Measurements from ENCODE around the gene CXCR6. TPM values are rescaled to one million over a fixed set of nuclear protein-coding genes. Genes with fewer than 3 reads are reported as not detected.
A peak's percentile ranks its signal among the peaks of the same experiment; 100 is the strongest.
"Not testable (repeated sequence)": the region's sequence is repeated elsewhere in the genome, so short reads cannot be mapped to it uniquely, and the experiment has no call there.

The CXCR6 gene
- total RNA-seq, 1 donor from 2014 or later = not detected

- no peak for TF ChIP-seq CTCF (IDR thresholded peaks at IDR 0.05; ENCODE audit: insufficient read depth, low read length, poor library complexity, severe bottlenecking)
- Histone ChIP-seq H3K4me3 (ENCODE audit: low read depth, low read length) (peak overlapping the region; percentile 77), H3K36me3 (ENCODE audit: control insufficient read depth, insufficient read depth, low read length) (no peaks in the 10 kb centered on the region), H3K27me3 (ENCODE audit: control insufficient read depth, insufficient read depth, low read length) (no peaks in the 10 kb centered on the region)
- no peak for DNase-seq (ENCODE audit: low read depth)
These were observed 51.4 kb downstream of the CXCR6 start for GRCh38 chr3:45994419-45995235.

- TF ChIP-seq CTCF (IDR thresholded peaks at IDR 0.05; ENCODE audit: insufficient read depth, low read length, poor library complexity, severe bottlenecking) = no peak
- no peaks in the 10 kb centered on the region for H3K36me3 ChIP-seq (ENCODE audit: control insufficient read depth, insufficient read depth, low read length)
These were observed 52.2 kb downstream of the CXCR6 start, which contains the start of gene FYCO1 for GRCh38 chr3:45995236-45996192. Gene FYCO1, minus strand, starts transcription at chr3:45995824. Its CDS starts 10,914 bp downstream, at chr3:45984910.

GRCh38 chr3:45997499-45997898 lies 54.2 kb downstream of the CXCR6 start:
- not testable (repeated sequence) for H3K4me3 ChIP-seq (ENCODE audit: low read depth, low read length); H3K27me3 ChIP-seq (ENCODE audit: control insufficient read depth, insufficient read depth, low read length); H3K36me3 ChIP-seq (ENCODE audit: control insufficient read depth, insufficient read depth, low read length); DNase-seq (ENCODE audit: low read depth)

More at GRCh38 chr3:45995236-45996192, 52.2 kb downstream of the CXCR6 start, which contains the start of gene FYCO1:
- Histone ChIP-seq H3K27me3 (ENCODE audit: control insufficient read depth, insufficient read depth, low read length) (no peaks in the 10 kb centered on the region), H3K4me3 (ENCODE audit: low read depth, low read length) (peak within 1 kb of the TSS; percentile 77)
- peak; percentile 63 for DNase-seq (ENCODE audit: low read depth)

- TF ChIP-seq CTCF (IDR thresholded peaks at IDR 0.05; ENCODE audit: insufficient read depth, low read length, poor library complexity, severe bottlenecking) = no peak
- no peak for DNase-seq (ENCODE audit: low read depth)
- H3K36me3 ChIP-seq (ENCODE audit: control insufficient read depth, insufficient read depth, low read length) = no peaks in the 10 kb centered on the region
- H3K4me3 ChIP-seq (ENCODE audit: low read depth, low read length) = no peak overlapping the region
- H3K27me3 ChIP-seq (ENCODE audit: control insufficient read depth, insufficient read depth, low read length) = no peaks in the 10 kb centered on the region
These were observed 54.7 kb downstream of the CXCR6 start for GRCh38 chr3:45997942-45998341.

Other genes starting within 250 kb of the CXCR6 start
- gene SLC6A20, start 146.9 kb upstream of the CXCR6 start, total RNA-seq = 0.75 and 1.4 TPM in 2 replicates
- gene LZTFL1, start 101.3 kb upstream of the CXCR6 start, total RNA-seq = 28.2 and 29.2 TPM in 2 replicates
- not detected in 2 replicates for gene CCR9, start 56.9 kb upstream of the CXCR6 start, total RNA-seq
- 26.7 and 32.2 TPM in 2 replicates for gene FYCO1, start 52.4 kb downstream of the CXCR6 start, total RNA-seq
- gene XCR1, start 84.0 kb downstream of the CXCR6 start, total RNA-seq = not detected in 2 replicates

Data from kidney epithelial cell (primary cell).